ENCODE data around the gene CATSPERZ. TPM values are rescaled to one million over a fixed set of nuclear protein-coding genes. Genes with fewer than 3 reads are reported as not detected.
A peak's percentile ranks its signal among the peaks of the same experiment; 100 is the strongest.

Gene CATSPERZ
- total and polyA plus RNA-seq, 9 of the 15 experiments (the other 6 are each of a cell fraction or from before 2014, with no cell fraction given), result 0.86 to 8.5 (median 3.5) TPM

- TF ChIP-seq RERE (CRISPR knock-in tag; IDR thresholded peaks at IDR 0.05; ENCODE audit: borderline replicate concordance) (no peak), POLR2AphosphoS2 (IDR thresholded peaks at IDR 0.05; ENCODE audit: low read length) (no peak), MTA3 (IDR thresholded peaks at IDR 0.05; ENCODE audit: borderline replicate concordance) (0 out of 2 replicates have a peak, but pooled peaks have one; percentile 30), SREBF2 (CRISPR knock-in tag; IDR thresholded peaks at IDR 0.05) (no peak), NRF1 (conservative IDR thresholded peaks at IDR 0.05 in 1 of 2, IDR thresholded peaks at IDR 0.05 in 1 of 2) (0 out of 4 replicates have a peak, but pooled peaks of 1 of the 2 experiments have one; percentile 26), ZEB2 (IDR thresholded peaks at IDR 0.05) (0 out of 2 replicates have a peak, but pooled peaks have one; percentile 24), ZBTB33 (CRISPR knock-in tag; IDR thresholded peaks at IDR 0.05) (peak; percentile 50; the same call in 1 of the 2 replicates), PCBP2 (IDR thresholded peaks at IDR 0.05; ENCODE audit: low read depth, low read length, poor library complexity, severe bottlenecking) (no peak), NELFE (IDR thresholded peaks at IDR 0.05; ENCODE audit: insufficient read depth, insufficient read length) (no peak), NFE2 (IDR thresholded peaks at IDR 0.05; ENCODE audit: low read depth) (no peak), NBN (IDR thresholded peaks at IDR 0.05; ENCODE audit: low read depth) (no peak), FOXP4 (CRISPR knock-in tag; IDR thresholded peaks at IDR 0.05; ENCODE audit: borderline replicate concordance) (no peak), ZKSCAN8 (CRISPR knock-in tag; IDR thresholded peaks at IDR 0.05) (no peak), ZNF324 (CRISPR knock-in tag; IDR thresholded peaks at IDR 0.05) (no peak), RBM14 (IDR thresholded peaks at IDR 0.05; ENCODE audit: borderline replicate concordance, insufficient read depth, low read depth, low read length) (no peak)
- TF ChIP-seq, protein P1, sequence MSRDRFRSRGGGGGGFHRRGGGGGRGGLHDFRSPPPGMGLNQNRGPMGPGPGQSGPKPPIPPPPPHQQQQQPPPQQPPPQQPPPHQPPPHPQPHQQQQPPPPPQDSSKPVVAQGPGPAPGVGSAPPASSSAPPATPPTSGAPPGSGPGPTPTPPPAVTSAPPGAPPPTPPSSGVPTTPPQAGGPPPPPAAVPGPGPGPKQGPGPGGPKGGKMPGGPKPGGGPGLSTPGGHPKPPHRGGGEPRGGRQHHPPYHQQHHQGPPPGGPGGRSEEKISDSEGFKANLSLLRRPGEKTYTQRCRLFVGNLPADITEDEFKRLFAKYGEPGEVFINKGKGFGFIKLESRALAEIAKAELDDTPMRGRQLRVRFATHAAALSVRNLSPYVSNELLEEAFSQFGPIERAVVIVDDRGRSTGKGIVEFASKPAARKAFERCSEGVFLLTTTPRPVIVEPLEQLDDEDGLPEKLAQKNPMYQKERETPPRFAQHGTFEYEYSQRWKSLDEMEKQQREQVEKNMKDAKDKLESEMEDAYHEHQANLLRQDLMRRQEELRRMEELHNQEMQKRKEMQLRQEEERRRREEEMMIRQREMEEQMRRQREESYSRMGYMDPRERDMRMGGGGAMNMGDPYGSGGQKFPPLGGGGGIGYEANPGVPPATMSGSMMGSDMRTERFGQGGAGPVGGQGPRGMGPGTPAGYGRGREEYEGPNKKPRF (IDR thresholded peaks at IDR 0.05; ENCODE audit: low read depth, low read length), result no peak
These were observed 40.6 kb downstream of the CATSPERZ start (continued) for GRCh38 chr11:64340671-64341335.
